GM19324 (cell line): ENCODE results near the gene EFEMP2.

Experiments
- ATAC-seq: cut with Tn5 transposase; IDR thresholded peaks from one replicate; pipeline ENCODE4 v1.9.1; 2021; ENCODE audit warnings: mild to moderate bottlenecking, moderate library complexity; ENCODE audit not compliant: unreplicated experiment, low FRiP score

The EFEMP2 gene

GRCh38 chr11:65872586-65873317, at the start of gene EFEMP2:
TSS of gene EFEMP2 (minus strand) at chr11:65872800. CDS start at chr11:65872354, 446 bp downstream.
- no peak for ATAC-seq

- no peak for ATAC-seq
These were observed 49.3 kb upstream of the EFEMP2 start for GRCh38 chr11:65921876-65922275.

GRCh38 chr11:65921033-65921555, 48.5 kb upstream of the EFEMP2 start:
- no peak for ATAC-seq

GRCh38 chr11:65920372-65920802, 47.8 kb upstream of the EFEMP2 start:
- no peak for ATAC-seq

GRCh38 chr11:65919573-65920371, 47.2 kb upstream of the EFEMP2 start:
- peak; percentile 51 for ATAC-seq

- ATAC-seq, result peak; percentile 86
These were observed 46.6 kb upstream of the EFEMP2 start, which contains the start of gene DRAP1 for GRCh38 chr11:65919141-65919572. TSS of gene DRAP1 (plus strand) at chr11:65919426. CDS start at chr11:65919502, 76 bp downstream.

GRCh38 chr11:65918211-65919140, 45.9 kb upstream of the EFEMP2 start, which contains the start of gene C11orf68:
TSS of gene C11orf68 (minus strand) at chr11:65919062. CDS start at chr11:65919031, 31 bp downstream.
- ATAC-seq, result peak; percentile 61

- no peak for ATAC-seq
These were observed 45.0 kb upstream of the EFEMP2 start for GRCh38 chr11:65917434-65918210.

GRCh38 chr11:65917077-65917433, 44.5 kb upstream of the EFEMP2 start:
- no peak for ATAC-seq

- ATAC-seq, result no peak
These were observed 43.8 kb upstream of the EFEMP2 start for GRCh38 chr11:65916391-65916790.

- no peak for ATAC-seq
These were observed 43.2 kb upstream of the EFEMP2 start for GRCh38 chr11:65915821-65916251.

GRCh38 chr11:65915101-65915820, 42.7 kb upstream of the EFEMP2 start:
- ATAC-seq, result no peak

GRCh38 chr11:65912845-65913244, 40.2 kb upstream of the EFEMP2 start:
- ATAC-seq, result no peak

GRCh38 chr11:65911682-65912568, 39.3 kb upstream of the EFEMP2 start:
- no peak for ATAC-seq

- no peak for ATAC-seq
These were observed 35.3 kb upstream of the EFEMP2 start for GRCh38 chr11:65907878-65908277.

- ATAC-seq, result no peak
These were observed 34.0 kb upstream of the EFEMP2 start for GRCh38 chr11:65906602-65907001.

- ATAC-seq, result no peak
These were observed 31.1 kb upstream of the EFEMP2 start for GRCh38 chr11:65903715-65904114.

- ATAC-seq, result no peak
These were observed 30.5 kb upstream of the EFEMP2 start for GRCh38 chr11:65903068-65903481.
